NCI-H1105 (cell line): Measurements from ENCODE around the gene SERGEF.

ENCODE experiments used
- DNase-seq: peaks from one replicate; lab custom pipeline; 2025; lab: John Stamatoyannopoulos, UW

The SERGEF gene

GRCh38 chr11:17861036-17861755 lies 151.7 kb downstream of the SERGEF start:
- no peak for DNase-seq

GRCh38 chr11:17859552-17859951 lies 153.3 kb downstream of the SERGEF start:
- no peak for DNase-seq

- no peak for DNase-seq
These were observed 157.1 kb downstream of the SERGEF start for GRCh38 chr11:17855531-17856290.

GRCh38 chr11:17853280-17853679 lies 159.6 kb downstream of the SERGEF start:
- no peak for DNase-seq

GRCh38 chr11:17852246-17852645 lies 160.6 kb downstream of the SERGEF start:
- no peak for DNase-seq

GRCh38 chr11:17851697-17852096 lies 161.2 kb downstream of the SERGEF start:
- no peak for DNase-seq

- DNase-seq = no peak
These were observed 162.5 kb downstream of the SERGEF start for GRCh38 chr11:17850336-17850735.

GRCh38 chr11:17848715-17849114 lies 164.1 kb downstream of the SERGEF start:
- DNase-seq = no peak

GRCh38 chr11:17846852-17847453 lies 165.9 kb downstream of the SERGEF start:
- DNase-seq = no peak

GRCh38 chr11:17845431-17845881 lies 167.4 kb downstream of the SERGEF start:
- no peak for DNase-seq

- DNase-seq = no peak
These were observed 172.7 kb downstream of the SERGEF start for GRCh38 chr11:17840101-17840548.

GRCh38 chr11:17839450-17839849 lies 173.4 kb downstream of the SERGEF start:
- no peak for DNase-seq

GRCh38 chr11:17838102-17838501 lies 174.7 kb downstream of the SERGEF start:
- no peak for DNase-seq

GRCh38 chr11:17831883-17832282 lies 181.0 kb downstream of the SERGEF start:
- no peak for DNase-seq

GRCh38 chr11:17831228-17831627 lies 181.6 kb downstream of the SERGEF start:
- DNase-seq = no peak

GRCh38 chr11:17828311-17828751 lies 184.5 kb downstream of the SERGEF start:
- no peak for DNase-seq

- DNase-seq = no peak
These were observed 185.8 kb downstream of the SERGEF start for GRCh38 chr11:17827006-17827405.

- no peak for DNase-seq
These were observed 190.5 kb downstream of the SERGEF start for GRCh38 chr11:17822401-17822781.

- DNase-seq = no peak
These were observed 191.0 kb downstream of the SERGEF start for GRCh38 chr11:17821648-17822400.

GRCh38 chr11:17816232-17816931 lies 196.5 kb downstream of the SERGEF start:
- no peak for DNase-seq

- DNase-seq = no peak
These were observed 198.3 kb downstream of the SERGEF start for GRCh38 chr11:17814546-17814945.
